Hepatocyte (in vitro differentiated cells): Measurements from ENCODE around the gene GBA3.

Source experiments
- EZH2 ChIP-seq: fragments of 200-600 bp; sonication (generic); IDR thresholded peaks from 2 replicates; pipeline ENCODE4 v1.6.1; 2016; ENCODE audit warnings: antibody characterized with exemption, mild to moderate bottlenecking, borderline replicate concordance
- EZH2phosphoT487 ChIP-seq: fragments of 200-600 bp; sonication (generic); IDR thresholded peaks from one replicate; pipeline ENCODE4 v1.6.1; 2018; ENCODE audit warnings: antibody characterized with exemption, mild to moderate bottlenecking, low read depth, moderate library complexity; ENCODE audit not compliant: unreplicated experiment, severe bottlenecking
- TF ChIP-seq, protein P1 (sequence below): fragments of 200-600 bp; sonication (generic); IDR thresholded peaks from 2 replicates; pipeline ENCODE4 v1.5.1; 2016; ENCODE audit warnings: antibody characterized with exemption, mild to moderate bottlenecking; ENCODE audit not compliant: poor library complexity

GRCh38 chr4:22720091-22720490, 27.4 kb downstream of the GBA3 start:
- TF ChIP-seq, protein P1, sequence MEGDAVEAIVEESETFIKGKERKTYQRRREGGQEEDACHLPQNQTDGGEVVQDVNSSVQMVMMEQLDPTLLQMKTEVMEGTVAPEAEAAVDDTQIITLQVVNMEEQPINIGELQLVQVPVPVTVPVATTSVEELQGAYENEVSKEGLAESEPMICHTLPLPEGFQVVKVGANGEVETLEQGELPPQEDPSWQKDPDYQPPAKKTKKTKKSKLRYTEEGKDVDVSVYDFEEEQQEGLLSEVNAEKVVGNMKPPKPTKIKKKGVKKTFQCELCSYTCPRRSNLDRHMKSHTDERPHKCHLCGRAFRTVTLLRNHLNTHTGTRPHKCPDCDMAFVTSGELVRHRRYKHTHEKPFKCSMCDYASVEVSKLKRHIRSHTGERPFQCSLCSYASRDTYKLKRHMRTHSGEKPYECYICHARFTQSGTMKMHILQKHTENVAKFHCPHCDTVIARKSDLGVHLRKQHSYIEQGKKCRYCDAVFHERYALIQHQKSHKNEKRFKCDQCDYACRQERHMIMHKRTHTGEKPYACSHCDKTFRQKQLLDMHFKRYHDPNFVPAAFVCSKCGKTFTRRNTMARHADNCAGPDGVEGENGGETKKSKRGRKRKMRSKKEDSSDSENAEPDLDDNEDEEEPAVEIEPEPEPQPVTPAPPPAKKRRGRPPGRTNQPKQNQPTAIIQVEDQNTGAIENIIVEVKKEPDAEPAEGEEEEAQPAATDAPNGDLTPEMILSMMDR: no peak
- no peak for TF ChIP-seq EZH2
- TF ChIP-seq EZH2phosphoT487: no peak
